Mononuclear cell (primary cell): ENCODE results near the gene DPYSL5. TPM values are rescaled to one million over a fixed set of nuclear protein-coding genes. Genes with fewer than 3 reads are reported as not detected.

ENCODE experiments used
- H3K27me3 ChIP-seq: 2 replicates; pipeline ENCODE4 v1.6.0; 2011; ENCODE audit warnings: low read length, control low read depth; ENCODE audit not compliant: insufficient read depth
- H3K4me1 ChIP-seq: 2 replicates; pipeline ENCODE4 v1.5.1; 2011; ENCODE audit warnings: mild to moderate bottlenecking, low read length, control low read depth; ENCODE audit not compliant: insufficient read depth
- H3K4me3 ChIP-seq: 2 replicates; pipeline ENCODE4 v1.5.1; 2011; ENCODE audit warnings: mild to moderate bottlenecking, low read length, moderate library complexity
- H3K9me3 ChIP-seq: 2 replicates; pipeline ENCODE4 v1.5.1; 2011; ENCODE audit warnings: low read depth, mild to moderate bottlenecking, control low read depth, low read length
- total RNA-seq: library from RNA; depleted of rRNA; stranded (reverse); fragments of >200 nt; gene quantifications from one replicate; pipeline ENCODE4 v1.2.3, GENCODE V29; 2012

The DPYSL5 gene
- total RNA-seq, 1 donor = not detected

DNA sequence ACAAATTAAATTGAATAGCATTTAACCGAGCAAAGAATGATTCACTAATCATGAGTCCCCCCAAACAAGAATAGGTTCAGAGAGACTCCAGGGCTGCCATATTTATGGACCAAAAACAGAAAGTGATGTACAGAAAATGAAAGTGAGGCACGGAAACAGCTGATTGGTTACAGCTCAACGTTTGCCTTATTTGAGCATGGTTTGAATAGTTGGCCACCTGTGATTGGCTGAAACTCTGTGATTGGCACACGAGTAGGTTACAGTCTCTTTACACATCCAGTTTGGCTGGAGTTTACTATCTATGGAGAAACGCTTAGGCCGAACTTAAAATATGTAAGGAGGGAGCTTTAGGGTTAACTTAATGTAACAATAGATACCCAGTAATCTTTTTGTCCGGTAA is 27.0 kb upstream of the DPYSL5 start:
- Histone ChIP-seq H3K27me3 (no peaks in the 10 kb centered on the region), H3K4me1 (no peaks in the 10 kb centered on the region), H3K9me3 (no peaks in the 10 kb centered on the region), H3K4me3 (no peak overlapping the region)

DNA sequence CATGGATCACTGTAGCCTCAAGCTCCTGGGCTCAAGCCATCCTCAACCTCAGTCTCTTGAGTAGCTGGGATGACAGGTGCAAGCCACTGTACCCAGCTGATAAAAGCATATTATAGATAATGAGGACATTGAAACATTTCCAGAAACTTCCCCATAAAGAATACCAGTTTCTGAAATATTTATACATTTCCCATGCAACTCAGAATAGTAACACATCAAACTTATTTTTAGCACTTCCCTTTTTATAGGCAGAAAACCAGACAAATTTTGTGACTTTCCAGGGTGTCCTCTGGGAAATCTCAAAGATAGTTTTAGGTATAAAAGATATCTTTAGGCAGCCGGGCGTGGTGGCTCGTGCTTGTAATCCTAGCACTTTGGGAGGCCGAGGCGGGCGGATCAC is 25.1 kb upstream of the DPYSL5 start:
- no peaks in the 10 kb centered on the region for H3K4me1 ChIP-seq
- H3K9me3 ChIP-seq = no peaks in the 10 kb centered on the region
- H3K4me3 ChIP-seq = no peak overlapping the region
- no peaks in the 10 kb centered on the region for H3K27me3 ChIP-seq

DNA sequence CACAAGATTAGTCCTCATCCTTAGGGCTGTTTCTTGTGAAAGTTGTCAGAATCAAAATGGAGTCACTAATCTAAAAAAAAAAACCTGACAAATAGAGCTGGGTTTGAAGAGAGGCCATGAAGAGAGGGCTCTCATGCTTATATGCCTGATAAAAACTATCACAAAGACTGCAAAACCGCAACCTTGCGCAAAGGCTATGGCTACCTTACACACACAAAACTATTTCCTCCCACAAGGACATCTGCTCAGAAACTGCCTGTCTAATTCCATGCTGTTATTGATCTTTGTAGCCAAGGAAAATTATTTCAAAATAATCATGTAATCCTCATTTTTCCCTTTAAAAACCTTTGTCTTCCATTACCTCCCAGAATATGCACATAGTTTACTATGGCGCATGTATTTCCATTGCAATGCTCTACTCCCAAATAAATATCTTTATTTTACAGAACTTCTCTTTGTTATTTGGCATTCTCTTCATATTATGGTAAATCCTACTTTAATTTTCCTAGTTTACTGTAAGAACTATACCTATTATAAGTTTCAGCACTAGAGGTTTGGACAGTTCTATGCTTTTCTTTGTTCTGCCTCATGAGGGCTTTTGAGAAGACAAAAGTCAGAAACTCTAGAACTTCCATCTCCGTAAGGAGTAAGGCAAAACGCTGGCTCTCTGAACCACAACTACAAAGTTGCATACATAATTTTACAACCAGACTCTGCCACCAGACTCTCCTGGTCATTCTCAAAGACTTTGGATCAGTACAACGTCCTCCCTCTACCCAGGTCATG is 9.6 kb upstream of the DPYSL5 start:
- no peaks in the 10 kb centered on the region for H3K4me1 ChIP-seq
- no peak overlapping the region for H3K4me3 ChIP-seq
- H3K9me3 ChIP-seq = no peaks in the 10 kb centered on the region
- peaks cover 15% of the 10 kb centered on the region for H3K27me3 ChIP-seq

DNA sequence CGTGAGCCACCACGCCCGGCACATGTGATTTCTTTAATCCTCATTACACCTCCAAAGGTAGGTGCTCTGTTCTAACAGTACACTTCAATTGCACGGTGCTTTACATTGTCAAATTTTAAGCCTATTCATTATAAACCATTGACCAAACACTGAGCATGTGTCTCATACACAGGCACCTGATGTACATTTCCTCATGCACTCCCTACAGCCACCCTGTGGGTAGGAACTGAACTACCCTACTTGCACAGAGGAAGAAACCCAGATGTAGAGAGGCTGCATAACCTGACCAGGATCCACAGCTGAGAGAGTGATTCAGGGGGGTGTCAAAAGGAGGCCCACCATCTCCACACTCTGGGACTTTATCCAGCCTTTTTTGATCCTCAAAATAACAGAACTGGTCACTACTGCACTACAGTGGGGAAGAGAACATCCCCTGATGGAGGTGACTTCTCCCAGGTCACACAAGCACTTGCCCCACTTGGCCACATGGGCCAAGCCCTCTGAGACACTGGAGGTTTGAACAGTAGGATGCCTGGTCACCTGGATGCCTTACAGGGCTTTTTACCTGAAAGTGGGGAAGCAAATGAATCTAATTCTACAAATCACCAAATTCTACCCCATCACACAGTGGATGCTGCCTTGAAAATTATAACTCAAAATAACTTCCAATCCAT is 6.9 kb upstream of the DPYSL5 start:
- H3K4me3 ChIP-seq = no peak overlapping the region
- H3K4me1 ChIP-seq = no peaks in the 10 kb centered on the region
- H3K9me3 ChIP-seq = no peaks in the 10 kb centered on the region
- H3K27me3 ChIP-seq = peaks cover 23% of the 10 kb centered on the region

DNA sequence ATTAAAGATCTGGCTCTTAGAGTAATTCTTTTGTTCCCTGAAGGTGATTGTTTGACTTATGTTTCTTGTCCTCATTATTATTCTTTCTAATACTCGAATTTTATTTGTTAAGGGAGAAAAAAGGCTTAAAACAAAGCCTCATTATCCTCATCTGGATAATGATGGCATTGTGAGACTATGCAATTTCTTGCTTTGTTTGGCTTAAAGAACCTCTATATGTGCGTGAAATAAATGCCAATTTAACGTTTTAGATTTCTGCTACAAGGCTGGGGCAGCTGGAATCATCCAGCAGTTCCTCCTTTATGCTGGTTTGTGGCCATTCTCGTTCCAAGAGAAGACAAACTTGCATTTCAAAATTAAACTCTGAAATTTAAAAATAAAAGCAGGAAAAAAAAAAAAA is 4.9 kb upstream of the DPYSL5 start:
- peaks cover 18% of the 10 kb centered on the region for H3K4me1 ChIP-seq
- no peak overlapping the region for H3K4me3 ChIP-seq
- H3K9me3 ChIP-seq = no peaks in the 10 kb centered on the region
- peaks cover 35% of the 10 kb centered on the region for H3K27me3 ChIP-seq

DNA sequence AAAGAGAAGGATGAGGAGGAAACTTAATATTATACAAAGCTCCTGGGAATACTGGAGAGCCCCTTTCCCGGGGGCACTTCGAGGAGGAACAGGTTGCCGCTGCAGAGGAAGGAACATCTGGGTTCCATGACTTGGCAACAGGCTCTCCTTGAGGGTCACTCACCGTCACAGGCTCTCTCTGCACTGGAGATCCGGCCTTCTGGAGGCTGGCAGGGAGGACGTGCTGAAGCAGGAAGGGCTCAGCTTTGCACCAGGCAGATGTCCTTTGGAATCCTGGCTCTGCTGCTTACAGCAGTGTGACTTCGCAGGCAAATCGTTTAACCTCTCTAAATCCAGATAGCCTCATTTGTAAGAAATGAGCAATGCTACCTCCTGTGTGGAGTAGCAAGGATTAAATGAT is 2.9 kb upstream of the DPYSL5 start:
- no peaks in the 10 kb centered on the region for H3K9me3 ChIP-seq
- H3K27me3 ChIP-seq = peaks cover 51% of the 10 kb centered on the region
- peaks cover 34% of the 10 kb centered on the region for H3K4me1 ChIP-seq
- no peak overlapping the region for H3K4me3 ChIP-seq

DNA sequence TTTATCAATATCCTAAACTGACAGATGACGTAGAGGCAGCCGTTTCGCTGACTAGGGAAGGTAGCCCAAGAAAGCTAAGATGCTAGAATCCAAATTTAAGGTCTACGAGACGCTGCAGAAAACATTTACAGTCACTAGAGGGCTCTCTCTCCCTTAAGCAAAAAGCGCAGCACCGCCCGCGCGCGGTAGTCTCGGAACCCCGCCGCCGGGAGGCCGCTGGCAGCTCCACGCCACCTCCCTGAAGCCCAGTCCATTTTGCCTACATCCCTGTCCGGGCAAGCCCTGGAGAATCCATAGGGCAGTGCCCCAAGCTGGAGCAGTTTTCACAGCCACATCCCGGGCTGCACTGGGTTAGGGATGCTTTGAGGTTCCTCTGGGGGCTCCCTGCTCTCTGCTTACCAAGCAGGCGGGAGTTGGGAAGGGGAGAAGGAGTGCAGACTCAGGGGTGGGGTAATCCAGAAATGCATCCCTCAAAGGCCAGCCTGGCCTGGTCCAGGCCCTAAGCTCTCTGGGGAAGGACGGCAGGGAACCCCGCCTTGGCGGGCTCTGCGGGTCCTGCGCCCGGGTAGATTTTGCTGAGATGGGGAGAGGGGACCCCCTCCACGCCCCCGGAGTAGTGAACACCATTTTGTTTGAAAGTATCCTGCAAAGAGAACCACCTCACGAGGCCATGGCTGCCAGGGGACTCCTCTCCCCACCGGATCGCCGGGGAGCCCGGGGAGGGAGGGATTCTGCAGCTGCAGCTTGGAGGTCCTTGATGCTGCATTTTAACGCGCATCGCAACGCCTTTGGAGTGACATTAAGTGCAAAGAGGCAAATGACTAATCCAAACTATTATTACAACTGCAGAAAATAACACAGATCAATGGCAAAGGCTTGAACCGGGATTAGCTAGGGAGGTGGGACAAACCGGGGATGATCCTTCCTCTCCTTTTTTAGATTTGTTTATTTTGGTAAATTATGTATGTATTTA is 1.3 kb upstream of the DPYSL5 start:
- H3K9me3 ChIP-seq = no peaks in the 10 kb centered on the region
- peaks cover 34% of the 10 kb centered on the region for H3K4me1 ChIP-seq
- no peak overlapping the region for H3K4me3 ChIP-seq
- peaks cover 62% of the 10 kb centered on the region for H3K27me3 ChIP-seq

DNA sequence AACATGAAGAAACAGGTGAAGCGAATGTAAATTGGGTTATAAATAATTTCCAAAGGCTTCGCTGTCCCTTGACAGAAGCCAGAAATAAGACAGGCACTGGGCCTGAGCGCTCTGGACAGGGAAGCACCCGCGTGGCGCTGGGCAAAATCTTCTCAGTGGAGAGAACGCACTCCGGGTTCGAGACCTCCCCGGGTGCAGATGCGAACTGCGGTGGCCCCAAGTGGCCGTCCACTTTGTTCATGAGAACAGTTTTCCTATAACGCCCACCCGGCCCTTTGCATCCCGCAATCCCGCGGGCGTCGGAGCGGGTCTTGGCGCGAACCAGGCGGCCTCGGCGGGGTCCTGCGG is 651 bp upstream of the DPYSL5 start:
- H3K4me3 ChIP-seq = no peak overlapping the region
- H3K4me1 ChIP-seq = peaks cover 34% of the 10 kb centered on the region
- peaks cover 69% of the 10 kb centered on the region for H3K27me3 ChIP-seq
- H3K9me3 ChIP-seq = no peaks in the 10 kb centered on the region

DNA sequence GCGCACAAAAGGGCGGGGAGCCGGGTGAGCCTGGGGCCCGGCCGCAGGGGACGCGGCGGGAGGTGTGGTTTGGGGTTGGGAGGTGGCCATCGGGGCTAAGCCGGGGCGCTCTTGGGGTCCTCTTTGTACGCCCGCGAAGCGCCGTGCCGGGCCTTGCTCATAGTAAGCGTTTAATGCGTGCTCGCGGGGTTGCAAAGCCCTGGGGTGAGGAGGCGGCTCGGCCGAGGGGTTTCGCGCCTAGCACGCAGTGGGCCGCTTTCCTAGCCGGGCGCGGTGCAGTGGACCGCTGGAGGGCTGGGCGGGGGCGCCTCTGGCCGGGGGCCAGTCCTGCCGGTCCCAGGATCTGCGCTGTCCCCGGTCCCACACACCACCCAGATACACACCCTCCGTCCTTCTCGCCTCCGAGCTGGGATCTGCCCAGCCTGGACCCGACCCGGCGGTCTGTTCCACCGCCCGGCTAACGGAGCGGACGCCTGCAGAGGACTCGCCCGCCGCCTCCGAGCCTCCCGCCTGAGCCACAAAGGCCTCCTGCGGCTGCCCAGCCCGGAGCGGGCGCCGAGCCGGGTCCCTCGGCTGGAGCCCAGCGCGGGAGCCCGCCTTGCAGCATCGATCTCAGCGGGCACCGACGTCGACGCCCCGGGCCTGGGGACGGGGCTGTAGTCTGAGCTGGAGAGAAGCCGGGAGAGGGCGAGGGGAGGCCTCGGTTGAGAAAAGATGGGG is 564 bp downstream of the DPYSL5 start:
- H3K27me3 ChIP-seq = peaks cover 79% of the 10 kb centered on the region
- H3K4me1 ChIP-seq = peaks cover 34% of the 10 kb centered on the region
- no peak overlapping the region for H3K4me3 ChIP-seq
- no peaks in the 10 kb centered on the region for H3K9me3 ChIP-seq

DNA sequence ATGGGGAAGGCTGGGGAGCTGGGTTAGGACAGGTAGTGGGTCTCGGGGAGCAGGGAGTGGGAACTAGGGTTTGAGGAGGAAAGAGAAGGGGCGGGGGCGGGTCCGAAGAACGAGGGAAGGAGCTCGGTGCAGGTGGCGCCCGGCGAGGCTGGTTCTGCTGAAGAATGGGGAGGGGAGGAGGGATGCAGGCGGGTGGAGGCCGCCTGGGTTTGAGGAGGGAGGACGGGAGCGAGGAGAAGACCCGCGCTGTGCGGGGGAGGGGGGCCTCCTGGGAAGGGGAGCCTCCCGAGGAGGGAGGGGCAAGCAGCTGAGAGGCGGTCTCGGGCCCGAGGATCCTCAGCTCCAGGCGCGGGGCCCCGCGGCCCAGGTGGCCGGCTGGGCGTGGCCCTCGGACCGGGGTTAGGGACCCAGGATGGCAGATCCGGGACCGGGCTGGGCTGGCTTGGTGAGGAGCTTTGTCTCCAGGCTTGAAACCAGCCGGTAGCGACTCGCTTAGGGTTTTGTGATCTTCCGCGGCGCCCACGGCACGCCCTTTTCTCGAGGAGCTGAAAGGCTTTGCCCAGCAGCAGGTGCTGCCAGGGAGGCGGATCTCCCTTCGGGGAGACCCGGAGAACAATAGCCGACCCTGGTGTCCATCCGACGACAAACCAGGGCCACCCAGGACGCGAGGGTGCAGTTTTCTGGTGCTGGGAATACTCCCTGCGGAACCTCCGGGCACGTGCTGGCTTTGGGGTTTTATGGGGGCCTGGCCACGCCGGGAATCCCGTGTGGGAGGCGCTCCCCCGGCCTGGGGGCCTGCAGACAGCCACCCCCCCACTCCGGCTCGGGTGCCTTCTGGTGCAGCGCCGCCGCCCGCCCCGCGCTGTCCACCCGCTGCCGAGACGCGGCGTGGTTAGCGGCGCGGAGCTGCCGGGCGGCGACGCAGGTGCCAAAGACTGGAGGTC is 1.4 kb downstream of the DPYSL5 start:
- no peak overlapping the region for H3K4me3 ChIP-seq
- no peaks in the 10 kb centered on the region for H3K9me3 ChIP-seq
- peaks cover 82% of the 10 kb centered on the region for H3K27me3 ChIP-seq
- peaks cover 34% of the 10 kb centered on the region for H3K4me1 ChIP-seq

DNA sequence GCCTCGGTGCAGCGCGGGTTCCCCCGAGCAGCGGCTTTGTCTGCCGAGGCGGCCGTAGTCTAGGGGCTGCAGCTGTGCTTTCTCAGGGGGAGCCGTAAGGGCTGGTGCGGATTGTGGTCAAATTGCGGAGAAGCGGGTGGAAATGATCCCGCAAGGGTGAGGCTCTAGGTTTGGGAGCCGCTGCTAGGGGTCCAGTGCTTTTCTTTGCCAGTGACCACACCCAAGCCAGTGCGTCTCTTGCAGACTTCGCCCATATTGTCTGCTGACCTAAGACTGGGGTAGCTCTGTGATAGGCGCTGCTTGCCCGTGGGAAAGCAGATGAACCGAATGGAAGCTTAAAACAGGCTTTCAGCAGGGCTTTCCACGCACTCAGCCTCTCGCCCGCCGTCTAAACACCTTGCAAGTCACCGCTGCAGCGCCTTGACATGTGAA is 2.1 kb downstream of the DPYSL5 start:
- no peaks in the 10 kb centered on the region for H3K9me3 ChIP-seq
- H3K27me3 ChIP-seq = peaks cover 79% of the 10 kb centered on the region
- H3K4me1 ChIP-seq = peaks cover 34% of the 10 kb centered on the region
- H3K4me3 ChIP-seq = no peak overlapping the region

DNA sequence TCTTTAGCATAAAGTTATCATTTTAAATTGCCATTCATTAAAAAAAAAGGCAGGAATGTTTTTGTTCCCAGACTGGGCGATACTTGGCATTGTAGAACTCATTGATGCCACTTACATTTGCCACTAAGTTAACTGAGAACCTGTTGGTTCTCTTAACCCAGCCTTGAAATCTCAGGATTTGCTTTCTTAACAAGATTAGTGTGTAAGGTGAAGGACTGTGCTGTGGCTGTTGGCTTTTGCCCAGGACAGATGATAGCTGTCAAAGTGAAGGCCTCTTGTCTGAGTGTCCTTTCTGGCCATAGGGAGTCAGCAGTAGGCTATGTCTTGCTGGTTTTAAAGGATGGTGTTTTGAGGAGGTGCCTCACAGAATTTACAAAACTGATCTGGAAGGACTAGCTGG is 2.6 kb downstream of the DPYSL5 start:
- peaks cover 34% of the 10 kb centered on the region for H3K4me1 ChIP-seq
- H3K27me3 ChIP-seq = peaks cover 76% of the 10 kb centered on the region
- no peak overlapping the region for H3K4me3 ChIP-seq
- H3K9me3 ChIP-seq = no peaks in the 10 kb centered on the region

DNA sequence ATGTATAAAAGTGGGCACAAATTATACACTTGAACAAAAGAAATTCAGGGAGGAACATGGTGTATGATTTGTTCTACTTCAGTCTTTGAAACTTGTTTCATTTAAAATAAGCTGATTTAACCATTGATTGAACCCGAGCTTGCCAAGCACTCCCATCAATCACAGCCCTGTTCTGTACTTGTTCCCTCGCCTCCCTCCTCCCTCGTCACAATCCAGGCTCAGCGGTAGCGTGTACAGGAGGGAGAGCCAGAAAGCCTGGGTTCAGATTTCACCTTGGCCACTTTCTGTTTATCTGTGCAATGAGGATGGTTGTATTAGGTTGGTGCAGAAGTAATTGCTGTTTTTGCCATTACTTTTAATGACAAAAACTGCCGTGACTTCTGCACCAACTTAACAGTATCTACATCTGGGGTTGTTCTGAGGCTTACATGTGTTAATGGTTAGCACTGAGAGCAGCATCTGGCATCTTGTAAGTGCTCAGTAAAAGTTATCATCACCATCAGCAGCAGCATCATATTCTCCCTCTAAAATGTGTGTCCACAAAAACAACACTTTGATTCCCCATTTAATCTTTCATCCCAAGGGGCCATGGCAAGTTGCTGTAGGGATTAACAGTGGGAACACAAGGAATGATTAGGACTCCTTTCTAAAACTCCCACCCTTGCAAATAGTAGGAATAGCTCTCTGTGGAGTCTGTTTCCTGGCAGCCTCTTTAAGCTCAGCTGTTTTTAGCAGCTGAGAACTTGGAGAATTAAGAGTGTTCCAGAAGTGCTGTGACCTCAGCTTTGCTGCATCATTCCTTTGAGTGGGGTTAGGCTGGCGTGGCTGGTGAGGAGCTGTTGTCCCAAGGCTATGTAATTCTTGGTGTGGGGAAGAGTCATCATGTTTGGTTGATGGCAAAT is 4.7 kb downstream of the DPYSL5 start:
- H3K9me3 ChIP-seq = no peaks in the 10 kb centered on the region

More for the DNA sequence above, 4.7 kb downstream of the DPYSL5 start:
- peaks cover 19% of the 10 kb centered on the region for H3K4me1 ChIP-seq
- H3K4me3 ChIP-seq = no peak overlapping the region
- H3K27me3 ChIP-seq = peaks cover 65% of the 10 kb centered on the region
